Measurements from ENCODE around the gene TP53BP1. TPM values are rescaled to one million over a fixed set of nuclear protein-coding genes. Genes with fewer than 3 reads are reported as not detected.

TP53BP1 gene
- total RNA-seq, 2 donors from 2014 or later = 23.2 to 31.5 TPM

DNA sequence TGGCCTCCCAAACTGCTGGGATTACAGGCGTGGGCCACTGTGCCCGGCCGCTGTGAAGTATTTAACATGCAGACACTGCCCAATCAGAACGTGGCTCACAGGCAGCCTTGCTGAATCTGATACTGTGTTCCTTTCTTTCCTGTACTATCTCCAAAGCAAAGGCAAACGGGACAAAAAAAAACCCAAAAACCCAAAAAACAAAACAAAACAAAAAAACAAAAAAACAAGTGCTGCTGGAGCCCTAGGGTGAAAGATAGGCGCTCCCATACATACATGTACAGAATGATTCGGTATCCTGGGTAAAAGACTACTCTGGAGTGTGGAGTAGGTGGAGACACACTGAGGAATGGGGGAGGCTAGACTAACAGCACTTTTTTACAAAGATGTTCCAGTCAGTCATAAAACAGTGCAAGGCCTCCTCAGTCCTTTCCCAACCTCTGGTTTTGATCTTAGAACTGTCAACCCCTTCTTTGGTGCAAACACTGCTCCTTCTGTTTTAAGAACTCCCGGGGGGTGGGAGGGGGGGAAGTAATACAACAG lies 16.8 kb upstream of the TP53BP1 start:
- H3K36me3 ChIP-seq = no peaks in the 10 kb centered on the region
- no peak for TF ChIP-seq CTCF (IDR thresholded peaks at IDR 0.05)
- H3K9me3 ChIP-seq = no peaks in the 10 kb centered on the region
- H3K4me1 ChIP-seq (ENCODE audit: control insufficient read depth in 1 of 2, low read depth in 2 of 2) = peaks cover 0 to 17% of the 10 kb centered on the region in 2 donors
- ATAC-seq (ENCODE audit: insufficient number of reproducible peaks, low FRiP score, low read depth) (no peak), DNase-seq (ENCODE audit: low spot score) (no peak)
- no peak overlapping the region for H3K27ac ChIP-seq
- peak overlapping the region; percentile 81 for H3K4me3 ChIP-seq
- H3K27me3 ChIP-seq (replicated peaks; ENCODE audit: insufficient read depth) = no peaks in the 10 kb centered on the region

DNA sequence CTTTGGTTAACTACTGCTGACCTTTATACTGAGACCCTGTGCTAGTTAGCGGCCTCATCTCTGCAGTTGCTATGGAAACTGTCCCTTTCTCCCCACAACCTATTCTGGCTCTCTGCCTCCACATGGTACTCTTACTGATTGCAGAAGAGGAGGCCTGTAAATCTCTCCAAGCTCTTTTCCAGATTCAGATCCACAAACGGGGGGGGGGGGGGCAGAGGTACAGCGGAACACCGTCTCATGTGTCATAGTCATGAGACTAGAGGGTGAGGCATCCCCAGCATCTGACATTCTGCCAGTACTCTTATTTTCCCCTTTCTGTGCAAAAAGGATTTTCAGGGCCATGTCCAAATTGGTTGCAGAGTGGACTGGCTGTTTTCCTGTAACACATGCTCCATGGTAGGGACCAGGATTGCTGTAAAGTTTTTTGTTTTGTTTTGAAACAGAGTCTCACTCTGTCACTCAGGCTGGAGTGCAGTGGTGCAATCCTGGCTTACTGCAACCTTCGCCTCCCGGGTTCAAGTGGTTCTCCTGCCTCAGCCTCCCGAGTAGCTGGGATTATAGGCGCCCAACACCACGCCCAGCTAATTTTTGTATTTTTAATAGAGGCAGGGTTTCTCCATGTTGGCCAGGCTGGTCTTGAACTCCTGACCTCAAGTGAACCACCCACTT lies 16.2 kb upstream of the TP53BP1 start:
- H3K36me3 ChIP-seq = no peaks in the 10 kb centered on the region
- H3K4me1 ChIP-seq (ENCODE audit: control insufficient read depth in 1 of 2, low read depth in 2 of 2) = peaks cover 0 to 17% of the 10 kb centered on the region in 2 donors
- DNase-seq (ENCODE audit: low spot score) (no peak), ATAC-seq (ENCODE audit: insufficient number of reproducible peaks, low FRiP score, low read depth) (no peak)
- H3K27ac ChIP-seq = no peak overlapping the region
- no peak for TF ChIP-seq CTCF (IDR thresholded peaks at IDR 0.05)
- no peak overlapping the region for H3K4me3 ChIP-seq
- no peaks in the 10 kb centered on the region for H3K9me3 ChIP-seq
- H3K27me3 ChIP-seq (replicated peaks; ENCODE audit: insufficient read depth) = no peaks in the 10 kb centered on the region

GRCh38 chr15:43508421-43508820 lies 15.5 kb upstream of the TP53BP1 start:
- Histone ChIP-seq H3K27me3 (replicated peaks; ENCODE audit: insufficient read depth) (no peaks in the 10 kb centered on the region), H3K9me3 (no peaks in the 10 kb centered on the region), H3K4me3 (no peak overlapping the region), H3K27ac (no peak overlapping the region), H3K4me1 (ENCODE audit: control insufficient read depth in 1 of 2, low read depth in 2 of 2) (peaks cover 0 to 17% of the 10 kb centered on the region in 2 donors), H3K36me3 (no peaks in the 10 kb centered on the region)
- ATAC-seq (ENCODE audit: insufficient number of reproducible peaks, low FRiP score, low read depth) (no peak), DNase-seq (ENCODE audit: low spot score) (no peak)
- TF ChIP-seq CTCF (IDR thresholded peaks at IDR 0.05) = no peak

- Histone ChIP-seq H3K27me3 (replicated peaks; ENCODE audit: insufficient read depth) (no peaks in the 10 kb centered on the region), H3K4me1 (ENCODE audit: control insufficient read depth in 1 of 2, low read depth in 2 of 2) (peaks cover 0 to 12% of the 10 kb centered on the region in 2 donors), H3K9me3 (no peaks in the 10 kb centered on the region), H3K27ac (no peak overlapping the region), H3K4me3 (no peak overlapping the region), H3K36me3 (no peaks in the 10 kb centered on the region)
- ATAC-seq (ENCODE audit: insufficient number of reproducible peaks, low FRiP score, low read depth) (no peak), DNase-seq (ENCODE audit: low spot score) (no peak)
- TF ChIP-seq CTCF (IDR thresholded peaks at IDR 0.05) = no peak
These were observed 12.8 kb upstream of the TP53BP1 start for GRCh38 chr15:43505738-43506137.

DNA sequence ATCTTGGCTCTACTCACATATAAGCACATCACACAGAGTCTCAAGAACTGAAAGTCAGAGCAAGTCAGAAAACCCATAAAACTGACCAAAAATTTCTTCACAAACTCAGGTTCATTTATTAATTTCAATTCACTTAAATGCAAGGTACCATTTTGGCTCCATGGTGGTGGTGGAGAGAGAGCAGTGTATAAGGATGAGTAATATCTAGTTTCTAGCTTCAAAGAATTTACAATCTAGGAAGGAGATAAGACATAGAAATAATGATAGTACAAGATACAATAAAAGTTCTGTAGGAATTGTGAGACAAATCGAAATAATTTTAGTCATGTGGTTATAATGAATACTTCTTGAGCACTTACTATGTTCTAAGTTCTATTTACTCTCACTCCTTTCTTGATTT lies 6.7 kb upstream of the TP53BP1 start:
- DNase-seq (ENCODE audit: low spot score) = no peak
- H3K4me1 ChIP-seq (ENCODE audit: control insufficient read depth in 1 of 2, low read depth in 2 of 2) = no peaks in the 10 kb centered on the region
- ATAC-seq (ENCODE audit: insufficient number of reproducible peaks, low FRiP score, low read depth) = no peak
- H3K9me3 ChIP-seq = no peaks in the 10 kb centered on the region
- H3K4me3 ChIP-seq = no peak overlapping the region
- H3K36me3 ChIP-seq = no peaks in the 10 kb centered on the region
- H3K27me3 ChIP-seq (replicated peaks; ENCODE audit: insufficient read depth) = no peaks in the 10 kb centered on the region
- no peak for TF ChIP-seq CTCF (IDR thresholded peaks at IDR 0.05)
- no peak overlapping the region for H3K27ac ChIP-seq

Data from thoracic aorta (tissue), 2 donors.